Ascending aorta (tissue), 2 donors: ENCODE results near the gene CCL16. TPM values are rescaled to one million over a fixed set of nuclear protein-coding genes. Genes with fewer than 3 reads are reported as not detected.

ENCODE experiments used
- DNase-seq, 2 donors: peaks; one replicate each; pipeline ENCODE4 v3.0.0-alpha.2; 2019; ENCODE audit warnings: low spot score in 2 of 2
- H3K27ac ChIP-seq, 2 donors: fragments of 200-600 bp; sonication (generic); one replicate each; pipeline ENCODE4 v1.5.1; 2016 to 2017; ENCODE audit warnings: mild to moderate bottlenecking in 1 of 2
- H3K27me3 ChIP-seq: fragments of 200-600 bp; sonication (generic); one replicate; pipeline ENCODE4 v1.5.1; 2017
- H3K36me3 ChIP-seq, 2 donors: fragments of 200-600 bp; sonication (generic); one replicate each; pipeline ENCODE4 v1.5.1; 2016
- H3K4me1 ChIP-seq, 2 donors: fragments of 200-600 bp; sonication (generic); one replicate each; pipeline ENCODE4 v1.5.1; 2016 to 2017; ENCODE audit warnings: mild to moderate bottlenecking in 1 of 2
- H3K4me3 ChIP-seq, 2 donors: fragments of 200-600 bp; sonication (generic); one replicate each; pipeline ENCODE4 v1.5.1; 2016 to 2017; ENCODE audit warnings: mild to moderate bottlenecking in 1 of 2
- H3K9me3 ChIP-seq, 2 donors: fragments of 200-600 bp; sonication (generic); one replicate each; pipeline ENCODE4 v1.5.1; 2016
- intact Hi-C: fragments of 100-400 bp; cut with DNase I; formaldehyde crosslinking; loops from one replicate; pipeline ENCODE4 v1.15.1; 2023
- total RNA-seq: library from RNA; depleted of rRNA; stranded (reverse); fragments of >200 nt; gene quantifications from one replicate; pipeline ENCODE4 v1.1.0, GENCODE V29; 2016
- TF ChIP-seq, protein P1 (sequence below), 3 experiments: fragments of 200-600 bp in 2 of 3; fragments of 450-650 bp in 1 of 3; sonication (generic) in 2 of 3; IDR thresholded peaks; one replicate each; pipeline ENCODE4 v1.5.1; 2016 to 2019; ENCODE audit warnings: antibody characterized with exemption in 3 of 3, mild to moderate bottlenecking in 1 of 3, moderate library complexity in 1 of 3

CCL16 gene
- total RNA-seq, 1 donor from 2014 or later = not detected

DNA sequence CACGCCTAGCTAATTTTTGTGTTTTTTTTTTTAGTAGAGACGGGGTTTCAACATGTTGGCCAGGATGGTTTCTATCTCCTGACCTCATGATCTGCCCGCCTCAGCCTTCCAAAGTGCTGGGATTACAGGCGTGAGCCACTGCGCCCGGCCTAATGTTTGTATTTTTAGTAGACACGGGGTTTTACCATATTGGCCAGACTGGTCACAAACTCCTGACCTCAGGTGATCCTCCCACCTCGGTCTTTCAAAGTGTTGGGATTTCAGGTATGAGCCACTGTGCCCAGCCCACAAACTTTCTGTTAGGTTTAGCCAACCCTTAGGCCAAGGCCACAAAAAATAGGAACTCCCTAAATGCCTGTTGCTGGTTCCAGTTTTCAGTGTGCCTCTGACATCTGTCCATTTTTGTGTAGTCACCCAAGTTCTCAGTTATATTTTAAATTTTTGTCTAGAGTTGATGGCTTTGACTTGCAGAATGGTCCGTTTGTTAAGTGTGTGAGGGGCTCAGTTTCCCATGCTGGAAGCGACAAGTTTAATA is 12.7 kb downstream of the CCL16 start:
- Histone ChIP-seq H3K27me3 (no peaks in the 10 kb centered on the region), H3K27ac (no peak overlapping the region), H3K9me3 (no peaks in the 10 kb centered on the region), H3K4me1 (no peaks in the 10 kb centered on the region), H3K4me3 (no peak overlapping the region), H3K36me3 (no peaks in the 10 kb centered on the region)
- TF ChIP-seq, protein P1, sequence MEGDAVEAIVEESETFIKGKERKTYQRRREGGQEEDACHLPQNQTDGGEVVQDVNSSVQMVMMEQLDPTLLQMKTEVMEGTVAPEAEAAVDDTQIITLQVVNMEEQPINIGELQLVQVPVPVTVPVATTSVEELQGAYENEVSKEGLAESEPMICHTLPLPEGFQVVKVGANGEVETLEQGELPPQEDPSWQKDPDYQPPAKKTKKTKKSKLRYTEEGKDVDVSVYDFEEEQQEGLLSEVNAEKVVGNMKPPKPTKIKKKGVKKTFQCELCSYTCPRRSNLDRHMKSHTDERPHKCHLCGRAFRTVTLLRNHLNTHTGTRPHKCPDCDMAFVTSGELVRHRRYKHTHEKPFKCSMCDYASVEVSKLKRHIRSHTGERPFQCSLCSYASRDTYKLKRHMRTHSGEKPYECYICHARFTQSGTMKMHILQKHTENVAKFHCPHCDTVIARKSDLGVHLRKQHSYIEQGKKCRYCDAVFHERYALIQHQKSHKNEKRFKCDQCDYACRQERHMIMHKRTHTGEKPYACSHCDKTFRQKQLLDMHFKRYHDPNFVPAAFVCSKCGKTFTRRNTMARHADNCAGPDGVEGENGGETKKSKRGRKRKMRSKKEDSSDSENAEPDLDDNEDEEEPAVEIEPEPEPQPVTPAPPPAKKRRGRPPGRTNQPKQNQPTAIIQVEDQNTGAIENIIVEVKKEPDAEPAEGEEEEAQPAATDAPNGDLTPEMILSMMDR (IDR thresholded peaks at IDR 0.05) = no peak
- DNase-seq = no peak
- intact Hi-C loops = loop anchor here (1.0 kb wide), 1 partner anchor 515 kb away; no protein-coding TSS in a partner anchor

DNA sequence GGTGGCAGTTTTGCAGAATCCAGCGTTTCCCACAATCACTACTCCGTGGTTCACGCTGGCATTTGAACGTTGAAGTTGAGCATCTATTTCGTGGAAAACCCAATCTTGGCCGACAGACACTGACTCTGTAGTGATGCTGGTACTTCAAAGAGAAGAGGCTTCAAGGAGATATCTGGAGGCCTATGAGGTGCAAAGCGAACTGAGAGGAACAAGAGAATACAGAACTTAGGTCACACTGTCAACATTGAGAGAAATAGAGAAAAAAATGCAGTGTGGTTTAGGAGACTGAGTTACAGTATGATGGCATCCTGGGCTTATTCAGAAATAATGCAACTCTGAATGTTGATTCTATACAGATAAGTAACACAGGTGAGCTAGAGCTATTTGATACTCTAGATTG is 16.0 kb downstream of the CCL16 start:
- TF ChIP-seq, protein P1 (IDR thresholded peaks at IDR 0.05) = no peak
- intact Hi-C loops = no loop called here
- H3K9me3 ChIP-seq = no peaks in the 10 kb centered on the region
- H3K4me3 ChIP-seq = no peak overlapping the region
- no peak overlapping the region for H3K27ac ChIP-seq
- DNase-seq = no peak
- H3K4me1 ChIP-seq = no peaks in the 10 kb centered on the region
- no peaks in the 10 kb centered on the region for H3K36me3 ChIP-seq
- H3K27me3 ChIP-seq = no peaks in the 10 kb centered on the region

DNA sequence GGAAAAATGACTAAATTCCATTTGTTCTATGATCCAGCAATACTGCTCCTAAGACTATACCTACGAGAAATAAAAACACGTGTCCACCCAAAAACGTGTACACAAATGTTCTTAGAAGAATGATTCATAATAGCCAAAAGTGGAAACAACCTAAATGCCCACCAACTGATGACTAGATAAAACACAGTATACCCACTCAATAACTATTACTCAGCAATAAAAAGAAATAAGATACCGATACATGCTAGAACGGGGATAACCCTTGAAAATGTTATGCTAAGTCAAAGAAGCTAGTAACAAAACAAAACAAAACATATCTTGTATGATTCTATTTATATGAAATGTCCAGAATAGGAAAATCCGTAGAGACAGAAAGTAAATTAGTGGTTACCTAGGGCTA is 17.6 kb downstream of the CCL16 start:
- no peaks in the 10 kb centered on the region for H3K27me3 ChIP-seq
- intact Hi-C loops = no loop called here
- TF ChIP-seq, protein P1 (IDR thresholded peaks at IDR 0.05) = no peak

DNA sequence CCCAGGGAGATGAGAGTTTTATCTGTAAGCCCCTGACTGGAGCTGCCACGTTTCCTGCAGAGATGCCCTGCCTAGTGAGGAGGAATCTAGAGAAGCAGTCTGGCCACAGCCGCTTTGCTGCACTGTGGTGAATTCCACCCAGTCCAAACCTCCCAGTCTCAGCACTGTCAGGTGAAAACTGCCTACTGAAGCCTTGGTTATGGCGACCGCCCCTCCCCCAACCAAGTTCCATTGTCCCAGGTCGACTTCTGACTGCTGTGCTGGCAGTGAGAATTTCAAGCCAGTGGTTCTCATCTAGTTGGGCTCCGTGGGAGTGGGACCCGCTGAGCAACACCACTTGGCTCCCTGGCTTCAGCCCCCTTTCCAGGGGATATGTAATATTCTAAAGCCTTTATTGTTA is 27.6 kb downstream of the CCL16 start:
- H3K4me1 ChIP-seq = no peaks in the 10 kb centered on the region
- H3K9me3 ChIP-seq = no peaks in the 10 kb centered on the region
- H3K36me3 ChIP-seq = no peaks in the 10 kb centered on the region
- no peaks in the 10 kb centered on the region for H3K27me3 ChIP-seq
- TF ChIP-seq, protein P1 (IDR thresholded peaks at IDR 0.05) = no peak
- DNase-seq = no peak
- intact Hi-C loops = no loop called here
- H3K4me3 ChIP-seq = no peak overlapping the region
- no peak overlapping the region for H3K27ac ChIP-seq

More for the DNA sequence above, 17.6 kb downstream of the CCL16 start:
- H3K36me3 ChIP-seq = no peaks in the 10 kb centered on the region
- DNase-seq = no peak
- H3K4me3 ChIP-seq = no peak overlapping the region
- H3K9me3 ChIP-seq = no peaks in the 10 kb centered on the region
- no peaks in the 10 kb centered on the region for H3K4me1 ChIP-seq
- H3K27ac ChIP-seq = no peak overlapping the region

DNA sequence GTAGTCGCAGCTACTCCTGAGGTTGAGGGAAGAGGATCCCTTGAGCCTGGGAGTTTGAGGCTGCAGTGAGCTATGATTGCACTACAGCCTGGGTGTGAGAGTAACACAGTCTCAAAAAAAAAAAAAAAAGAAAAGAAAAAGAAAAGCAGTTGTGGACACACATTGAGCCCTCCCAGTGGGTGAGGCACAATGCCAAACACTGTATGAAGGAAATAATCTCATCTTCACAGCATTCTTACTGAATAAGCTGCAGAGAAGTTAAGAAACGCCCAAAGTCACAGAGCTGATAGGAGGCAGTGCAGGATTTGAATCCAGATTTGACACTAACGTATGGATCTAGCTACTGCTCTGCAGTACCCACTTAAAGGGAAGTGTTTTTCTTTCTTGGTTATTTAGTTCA is 31.9 kb downstream of the CCL16 start:
- no peak for DNase-seq
- H3K27me3 ChIP-seq = no peaks in the 10 kb centered on the region
- no peaks in the 10 kb centered on the region for H3K4me1 ChIP-seq
- no peak overlapping the region for H3K27ac ChIP-seq
- H3K36me3 ChIP-seq = no peaks in the 10 kb centered on the region
- TF ChIP-seq, protein P1 (IDR thresholded peaks at IDR 0.05) = no peak
- H3K4me3 ChIP-seq = no peak overlapping the region
- intact Hi-C loops = no loop called here
- no peaks in the 10 kb centered on the region for H3K9me3 ChIP-seq

DNA sequence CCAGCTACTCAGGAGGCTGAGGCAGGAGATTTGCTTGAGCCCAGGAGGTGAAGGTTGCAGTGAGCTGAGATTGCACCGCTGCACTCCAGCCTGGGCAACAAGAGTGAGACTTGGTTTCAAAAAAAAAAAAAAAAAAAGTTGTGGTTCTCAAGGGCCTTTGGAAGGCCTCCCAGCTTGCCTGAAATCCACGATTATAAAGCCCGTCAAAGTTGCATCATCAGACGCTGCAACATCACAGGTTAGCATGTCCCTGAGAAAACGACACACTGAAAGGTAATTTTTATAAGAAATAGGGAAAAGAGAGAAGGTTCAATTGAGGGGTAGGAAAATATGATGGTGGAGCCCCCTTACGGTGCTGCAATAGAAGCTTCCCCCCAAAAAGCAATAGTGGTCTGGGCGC is 33.2 kb downstream of the CCL16 start:
- TF ChIP-seq, protein P1 (IDR thresholded peaks at IDR 0.05) = no peak
- Histone ChIP-seq H3K27me3 (no peaks in the 10 kb centered on the region), H3K27ac (no peak overlapping the region), H3K36me3 (no peaks in the 10 kb centered on the region), H3K9me3 (no peaks in the 10 kb centered on the region), H3K4me1 (no peaks in the 10 kb centered on the region), H3K4me3 (no peak overlapping the region)
- no peak for DNase-seq
- intact Hi-C loops = no loop called here
